ENCODE data around the gene KLHL3. TPM values are rescaled to one million over a fixed set of nuclear protein-coding genes. Genes with fewer than 3 reads are reported as not detected.

KLHL3 gene
- total RNA-seq, 2 donors from 2014 or later: 17.5 to 24.6 TPM

DNA sequence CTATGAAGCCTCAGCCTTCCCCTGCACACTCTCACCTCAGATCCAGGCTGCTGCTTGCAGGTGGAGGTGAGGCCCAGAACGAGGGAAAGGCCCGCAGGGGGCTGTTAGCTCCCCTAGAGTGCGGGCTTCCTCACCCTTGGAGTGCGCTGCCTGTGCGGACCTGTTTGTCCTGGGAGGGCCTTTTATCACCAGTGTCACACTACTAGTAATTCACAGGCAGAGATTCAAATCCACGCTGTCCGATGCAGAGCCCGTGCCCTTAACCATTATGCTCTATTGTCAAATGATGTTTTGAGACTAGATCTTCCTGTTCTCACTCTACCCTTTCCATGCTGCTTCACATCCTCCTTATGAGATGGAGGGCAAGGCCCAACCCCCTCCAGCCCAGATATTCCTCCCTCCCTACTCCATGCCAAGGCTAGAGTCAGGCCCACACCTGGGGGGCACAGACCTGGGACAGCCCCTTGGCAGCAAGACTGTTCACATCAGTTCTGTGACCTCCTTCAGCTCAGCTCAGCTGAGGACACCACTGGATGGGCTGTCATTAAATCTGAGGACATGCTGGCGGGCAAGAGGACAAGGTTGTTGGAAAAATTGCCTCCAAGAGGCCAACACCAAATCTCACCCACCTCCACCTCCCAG, 124.0 kb downstream of the KLHL3 start:
- Mint-ChIP-seq H3K27ac (no peak overlapping the region), H3K4me3 (no peak overlapping the region), H3K27me3 (peaks cover 37% of the 10 kb centered on the region), H3K4me1 (peaks cover 11% of the 10 kb centered on the region), H3K36me3 (ENCODE audit: low read depth) (peaks cover 2% of the 10 kb centered on the region)
- H3K9me3 ChIP-seq (ENCODE audit: control insufficient read depth, low read length, poor library complexity, severe bottlenecking): no peaks in the 10 kb centered on the region
- DNase-seq: no peak
- ATAC-seq: no peak

DNA sequence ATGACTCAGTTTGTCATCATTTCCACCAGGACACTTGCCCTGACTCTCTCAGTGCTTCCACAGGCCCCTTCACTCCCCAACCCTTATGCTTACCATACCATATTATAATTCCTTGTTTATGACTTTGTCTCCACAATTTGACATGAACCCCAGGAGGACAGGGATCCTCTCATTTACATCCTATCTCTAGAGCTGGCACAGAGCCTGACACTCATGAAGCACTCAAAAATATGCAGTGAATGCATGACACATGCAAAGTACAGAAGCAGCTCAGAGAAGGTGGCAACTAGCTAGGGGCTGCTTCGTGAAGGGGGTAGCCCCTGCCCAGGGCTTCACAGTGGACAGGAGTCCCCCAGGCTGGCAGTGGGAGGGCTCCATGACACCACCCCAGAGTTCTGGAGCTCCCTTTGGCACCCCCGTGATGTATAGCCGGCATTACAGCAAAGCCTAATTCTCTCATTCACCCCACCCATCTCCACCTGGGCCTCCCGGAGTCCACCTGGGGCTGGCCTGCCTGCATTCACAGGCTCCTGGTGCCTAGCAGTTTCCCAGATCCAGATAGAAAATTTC, 124.8 kb downstream of the KLHL3 start:
- no peak for DNase-seq
- no peak overlapping the region for H3K4me3 Mint-ChIP-seq

DNA sequence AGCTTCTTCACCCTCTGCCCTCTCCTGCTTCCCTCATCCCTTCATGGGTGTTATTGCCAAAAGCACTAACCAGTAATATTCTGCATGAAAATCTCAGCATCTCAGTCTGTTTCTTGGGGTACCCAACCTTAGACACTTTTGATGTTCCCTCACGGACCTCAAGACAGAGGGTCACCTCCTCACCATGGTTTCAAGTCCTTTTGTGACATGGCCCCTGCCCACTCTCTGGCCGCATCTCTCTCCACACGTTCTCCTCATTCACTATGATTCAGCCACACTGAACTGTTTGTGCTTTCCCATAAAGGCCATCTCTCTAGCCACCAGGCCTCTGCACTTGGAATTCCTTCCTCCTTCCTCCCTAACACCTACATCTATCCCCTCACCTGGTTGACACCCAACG, 125.3 kb downstream of the KLHL3 start:
- peaks cover 11% of the 10 kb centered on the region for H3K4me1 Mint-ChIP-seq
- H3K9me3 ChIP-seq (ENCODE audit: control insufficient read depth, low read length, poor library complexity, severe bottlenecking): no peaks in the 10 kb centered on the region

More for the DNA sequence above, 124.8 kb downstream of the KLHL3 start:
- Mint-ChIP-seq H3K4me1 (peaks cover 11% of the 10 kb centered on the region), H3K36me3 (ENCODE audit: low read depth) (peaks cover 2% of the 10 kb centered on the region), H3K27ac (no peak overlapping the region), H3K27me3 (peaks cover 38% of the 10 kb centered on the region)
- ATAC-seq: no peak
- no peaks in the 10 kb centered on the region for H3K9me3 ChIP-seq (ENCODE audit: control insufficient read depth, low read length, poor library complexity, severe bottlenecking)

DNA sequence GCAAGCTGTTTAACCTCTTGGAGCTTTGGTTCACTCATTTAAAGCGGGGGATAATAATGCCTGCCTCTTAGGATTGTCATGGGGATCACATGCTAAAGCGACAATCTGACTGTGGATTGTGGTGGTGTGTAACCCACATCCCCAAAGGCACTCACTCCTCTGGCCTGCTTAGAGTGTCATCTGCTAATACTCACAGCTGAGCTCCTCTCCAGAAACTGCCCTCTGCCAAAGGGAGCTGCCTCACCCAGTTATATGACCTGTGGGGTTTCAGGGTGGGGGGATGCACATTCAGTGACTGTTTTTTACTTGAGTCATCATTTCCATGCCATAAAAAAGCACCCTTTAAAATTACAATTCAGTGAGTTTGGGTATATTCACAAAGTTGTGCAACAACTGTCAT, 126.8 kb downstream of the KLHL3 start:
- Mint-ChIP-seq H3K27ac (no peak overlapping the region), H3K4me3 (no peak overlapping the region), H3K27me3 (peaks cover 56% of the 10 kb centered on the region), H3K4me1 (peaks cover 9% of the 10 kb centered on the region), H3K36me3 (ENCODE audit: low read depth) (no peaks in the 10 kb centered on the region)
- ATAC-seq (no peak), DNase-seq (no peak)
- no peaks in the 10 kb centered on the region for H3K9me3 ChIP-seq (ENCODE audit: control insufficient read depth, low read length, poor library complexity, severe bottlenecking)

More for the DNA sequence above, 125.3 kb downstream of the KLHL3 start:
- no peak overlapping the region for H3K27ac Mint-ChIP-seq
- peaks cover 43% of the 10 kb centered on the region for H3K27me3 Mint-ChIP-seq
- no peak for ATAC-seq
- no peak for DNase-seq
- peaks cover 2% of the 10 kb centered on the region for H3K36me3 Mint-ChIP-seq (ENCODE audit: low read depth)
- H3K4me3 Mint-ChIP-seq: no peak overlapping the region

DNA sequence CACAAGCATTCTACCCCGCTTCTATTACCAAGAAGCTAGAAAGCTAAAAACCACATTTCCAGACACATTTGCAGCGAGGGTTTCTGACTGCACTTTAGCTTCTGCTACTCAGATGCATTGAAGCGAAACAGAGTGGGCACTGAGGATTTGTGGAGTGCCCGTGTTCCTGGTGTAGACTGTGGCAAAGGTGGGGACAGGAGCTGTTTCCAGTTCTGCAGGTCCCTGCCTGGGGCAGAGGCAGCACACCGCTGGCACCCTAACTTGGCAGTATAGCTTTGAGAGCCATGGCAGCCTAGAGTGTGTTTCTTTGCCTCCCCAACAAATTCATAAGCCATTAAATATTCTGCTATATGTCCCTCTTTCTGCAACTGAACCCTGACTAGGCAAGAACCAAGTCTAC, 128.1 kb downstream of the KLHL3 start:
- ATAC-seq: no peak
- Mint-ChIP-seq H3K27me3 (peaks cover 68% of the 10 kb centered on the region), H3K4me3 (no peak overlapping the region), H3K4me1 (peaks cover 3% of the 10 kb centered on the region), H3K36me3 (ENCODE audit: low read depth) (no peaks in the 10 kb centered on the region), H3K27ac (no peak overlapping the region)
- DNase-seq: no peak
- H3K9me3 ChIP-seq (ENCODE audit: control insufficient read depth, low read length, poor library complexity, severe bottlenecking): no peaks in the 10 kb centered on the region

- no peak overlapping the region for H3K4me3 Mint-ChIP-seq
- ATAC-seq: no peak
- H3K4me1 Mint-ChIP-seq: peaks cover 3% of the 10 kb centered on the region
- H3K36me3 Mint-ChIP-seq (ENCODE audit: low read depth): no peaks in the 10 kb centered on the region
- peaks cover 71% of the 10 kb centered on the region for H3K27me3 Mint-ChIP-seq
- H3K9me3 ChIP-seq (ENCODE audit: control insufficient read depth, low read length, poor library complexity, severe bottlenecking): no peaks in the 10 kb centered on the region
- no peak for DNase-seq
- H3K27ac Mint-ChIP-seq: no peak overlapping the region
Observed at GRCh38 chr5:137606401-137606800, 129.5 kb downstream of the KLHL3 start.

DNA sequence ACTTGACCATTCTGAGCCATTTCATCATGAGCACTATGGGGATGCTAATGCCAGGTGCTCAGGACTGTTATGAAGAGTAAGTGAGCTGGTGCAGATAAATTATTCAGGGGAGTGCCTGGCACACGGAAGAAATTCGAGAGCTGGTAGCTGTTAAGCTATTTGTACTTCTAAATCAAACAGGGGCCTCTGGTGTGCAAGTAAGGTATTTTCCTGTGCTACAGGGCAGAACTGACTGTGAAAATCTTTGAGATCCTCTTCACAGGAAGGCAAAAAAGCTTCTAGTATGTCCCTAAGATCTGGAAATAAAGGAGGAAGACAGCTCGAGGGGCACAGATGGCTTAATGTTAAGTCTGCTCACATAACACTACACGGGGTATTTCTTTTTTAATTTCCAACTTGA, 130.5 kb downstream of the KLHL3 start:
- Mint-ChIP-seq H3K4me1 (peaks cover 3% of the 10 kb centered on the region), H3K4me3 (no peak overlapping the region), H3K36me3 (ENCODE audit: low read depth) (no peaks in the 10 kb centered on the region), H3K27me3 (peaks cover 66% of the 10 kb centered on the region), H3K27ac (no peak overlapping the region)
- no peaks in the 10 kb centered on the region for H3K9me3 ChIP-seq (ENCODE audit: control insufficient read depth, low read length, poor library complexity, severe bottlenecking)
- DNase-seq (no peak), ATAC-seq (no peak)

DNA sequence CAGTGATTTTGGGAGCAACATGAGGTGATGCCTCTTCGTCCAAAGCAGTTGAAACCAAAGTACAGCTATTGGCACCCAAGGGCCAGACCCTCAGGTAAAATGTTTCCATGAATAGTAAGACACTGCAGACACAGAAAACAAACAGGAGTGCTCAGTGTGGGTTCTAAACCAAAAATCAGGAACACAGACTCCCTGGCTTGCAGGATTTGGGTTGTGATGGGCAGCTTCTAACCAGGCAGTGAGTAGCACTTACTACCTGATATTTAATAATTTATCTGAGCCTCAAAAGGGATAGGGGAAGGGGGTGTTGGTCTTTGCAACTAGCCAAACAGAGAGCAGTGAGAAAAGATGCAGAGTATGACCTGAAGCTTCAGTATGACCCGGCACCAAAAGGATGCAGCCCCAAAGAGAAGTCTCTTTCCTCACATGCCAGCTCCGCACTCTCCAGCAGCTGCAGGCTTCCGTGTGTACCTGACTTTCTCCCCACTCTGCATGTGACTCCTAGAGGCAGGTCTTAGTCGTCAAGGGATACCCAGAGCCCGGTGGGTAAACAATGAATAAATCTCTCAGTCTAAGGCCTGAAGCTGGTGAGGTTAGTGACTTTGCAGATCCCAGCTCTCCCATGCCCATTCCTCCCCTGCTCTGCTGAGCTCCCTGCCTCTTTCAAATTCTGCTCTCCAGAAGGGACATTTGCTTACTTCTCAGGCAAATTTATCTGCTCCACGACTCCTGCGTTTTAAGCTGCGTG, 131.4 kb downstream of the KLHL3 start:
- no peak for ATAC-seq

GRCh38 chr5:137603891-137604290, 132.0 kb downstream of the KLHL3 start:
- H3K36me3 Mint-ChIP-seq (ENCODE audit: low read depth): no peaks in the 10 kb centered on the region

More for the DNA sequence above, 131.4 kb downstream of the KLHL3 start:
- H3K9me3 ChIP-seq (ENCODE audit: control insufficient read depth, low read length, poor library complexity, severe bottlenecking): no peaks in the 10 kb centered on the region
- peaks cover 70% of the 10 kb centered on the region for H3K27me3 Mint-ChIP-seq
- no peaks in the 10 kb centered on the region for H3K36me3 Mint-ChIP-seq (ENCODE audit: low read depth)
- peaks cover 5% of the 10 kb centered on the region for H3K4me1 Mint-ChIP-seq
- no peak overlapping the region for H3K4me3 Mint-ChIP-seq
- DNase-seq: no peak
- H3K27ac Mint-ChIP-seq: no peak overlapping the region

GRCh38 chr5:137603356-137603755, 132.5 kb downstream of the KLHL3 start:
- Mint-ChIP-seq H3K36me3 (ENCODE audit: low read depth) (no peaks in the 10 kb centered on the region), H3K4me3 (no peak overlapping the region), H3K4me1 (peaks cover 5% of the 10 kb centered on the region), H3K27ac (no peak overlapping the region), H3K27me3 (peaks cover 73% of the 10 kb centered on the region)
- ATAC-seq (no peak), DNase-seq (no peak)
- H3K9me3 ChIP-seq (ENCODE audit: control insufficient read depth, low read length, poor library complexity, severe bottlenecking): no peaks in the 10 kb centered on the region

More at GRCh38 chr5:137603891-137604290, 132.0 kb downstream of the KLHL3 start:
- ATAC-seq (no peak), DNase-seq (no peak)
- Mint-ChIP-seq H3K4me1 (peaks cover 5% of the 10 kb centered on the region), H3K27me3 (peaks cover 73% of the 10 kb centered on the region), H3K4me3 (no peak overlapping the region), H3K27ac (no peak overlapping the region)
- no peaks in the 10 kb centered on the region for H3K9me3 ChIP-seq (ENCODE audit: control insufficient read depth, low read length, poor library complexity, severe bottlenecking)

DNA sequence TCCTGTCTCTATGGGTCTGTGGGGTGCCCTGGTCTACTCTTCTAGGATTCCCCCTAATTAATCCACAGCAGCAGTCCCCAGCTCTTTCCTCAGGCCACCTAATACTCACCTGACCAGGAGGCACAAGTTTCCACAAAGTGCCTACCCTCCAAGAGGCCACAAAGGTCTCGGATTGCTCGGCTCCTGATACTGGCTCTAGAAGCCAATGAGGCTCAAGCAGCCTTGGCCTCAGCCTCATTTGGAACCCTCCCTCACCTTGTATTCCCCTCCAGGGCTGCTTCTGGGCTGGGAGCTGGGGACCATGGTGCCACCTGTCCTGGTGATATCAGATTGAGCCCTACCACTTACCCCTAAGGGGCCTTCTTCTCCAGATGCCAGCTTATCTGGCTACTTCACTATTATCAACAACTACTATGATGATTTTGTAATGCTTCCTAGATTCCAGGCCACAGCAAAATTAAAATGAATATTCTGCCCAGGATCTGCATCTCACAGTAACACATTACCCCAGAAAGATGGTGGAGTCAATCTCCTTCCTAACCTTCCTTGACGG, 133.1 kb downstream of the KLHL3 start:
- Mint-ChIP-seq H3K4me1 (peaks cover 5% of the 10 kb centered on the region), H3K4me3 (no peak overlapping the region), H3K27ac (no peak overlapping the region), H3K27me3 (peaks cover 74% of the 10 kb centered on the region), H3K36me3 (ENCODE audit: low read depth) (no peaks in the 10 kb centered on the region)
- DNase-seq (no peak), ATAC-seq (no peak)
- H3K9me3 ChIP-seq (ENCODE audit: control insufficient read depth, low read length, poor library complexity, severe bottlenecking): no peaks in the 10 kb centered on the region

GRCh38 chr5:137600721-137601360, 135.0 kb downstream of the KLHL3 start:
- Mint-ChIP-seq H3K36me3 (ENCODE audit: low read depth) (no peaks in the 10 kb centered on the region), H3K4me1 (peaks cover 2% of the 10 kb centered on the region), H3K4me3 (no peak overlapping the region), H3K27ac (no peak overlapping the region), H3K27me3 (peaks cover 71% of the 10 kb centered on the region)
- DNase-seq (no peak), ATAC-seq (no peak)
- H3K9me3 ChIP-seq (ENCODE audit: control insufficient read depth, low read length, poor library complexity, severe bottlenecking): no peaks in the 10 kb centered on the region

DNA sequence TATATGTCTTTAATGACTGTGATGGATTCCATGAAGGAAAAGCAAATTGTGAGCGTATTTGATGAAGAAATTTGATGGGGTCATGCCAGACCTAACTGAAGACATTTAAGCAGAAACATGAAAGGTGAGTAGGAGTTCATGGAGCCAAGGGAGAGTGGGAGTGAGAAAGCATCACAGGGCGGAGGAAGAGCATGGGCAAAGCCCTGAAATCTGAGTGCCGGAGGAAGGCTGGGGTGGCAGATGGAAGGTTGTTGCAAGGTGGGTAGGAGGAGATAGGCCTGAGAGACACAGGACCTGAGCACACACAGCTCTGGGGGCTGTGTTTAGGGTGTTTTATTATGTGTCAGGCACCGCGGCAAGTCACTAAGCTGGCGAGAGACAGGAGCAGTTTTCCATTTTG, 136.4 kb downstream of the KLHL3 start:
- H3K9me3 ChIP-seq (ENCODE audit: control insufficient read depth, low read length, poor library complexity, severe bottlenecking): no peaks in the 10 kb centered on the region
- no peak overlapping the region for H3K4me3 Mint-ChIP-seq
- DNase-seq (no peak), ATAC-seq (no peak)
- H3K4me1 Mint-ChIP-seq: peaks cover 4% of the 10 kb centered on the region
- peaks cover 63% of the 10 kb centered on the region for H3K27me3 Mint-ChIP-seq
- peaks cover 2% of the 10 kb centered on the region for H3K36me3 Mint-ChIP-seq (ENCODE audit: low read depth)
- no peak overlapping the region for H3K27ac Mint-ChIP-seq

All from T-helper 17 cell (primary cell).